ENCODE results near the gene NEGR1. TPM values are rescaled to one million over a fixed set of nuclear protein-coding genes. Genes with fewer than 3 reads are reported as not detected.

NEGR1 gene
- total RNA-seq, 1 donor from 2014 or later, result 0.58 TPM

DNA sequence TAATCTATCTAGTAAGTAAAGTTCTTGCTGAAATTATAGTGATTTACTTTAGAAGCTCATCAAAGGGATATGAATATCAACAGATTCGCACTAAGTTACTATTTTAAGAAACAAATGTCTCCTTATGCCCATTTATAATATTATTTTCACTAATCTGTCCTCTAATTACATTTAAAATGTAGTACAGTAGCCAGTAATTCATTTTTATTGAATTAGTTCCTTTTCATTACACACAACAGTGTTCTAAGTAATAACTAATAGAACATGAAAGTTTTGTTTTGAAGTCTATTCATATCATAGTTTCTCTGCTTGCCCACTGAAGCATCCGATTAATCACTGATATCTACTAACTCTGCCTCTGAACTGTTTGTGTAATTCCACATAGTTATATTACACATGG is 225.8 kb downstream of the NEGR1 start:
- no peaks in the 10 kb centered on the region for H3K9me3 Mint-ChIP-seq
- DNase-seq (ENCODE audit: low read depth, low spot score), result no peak
- TF ChIP-seq, protein P1, sequence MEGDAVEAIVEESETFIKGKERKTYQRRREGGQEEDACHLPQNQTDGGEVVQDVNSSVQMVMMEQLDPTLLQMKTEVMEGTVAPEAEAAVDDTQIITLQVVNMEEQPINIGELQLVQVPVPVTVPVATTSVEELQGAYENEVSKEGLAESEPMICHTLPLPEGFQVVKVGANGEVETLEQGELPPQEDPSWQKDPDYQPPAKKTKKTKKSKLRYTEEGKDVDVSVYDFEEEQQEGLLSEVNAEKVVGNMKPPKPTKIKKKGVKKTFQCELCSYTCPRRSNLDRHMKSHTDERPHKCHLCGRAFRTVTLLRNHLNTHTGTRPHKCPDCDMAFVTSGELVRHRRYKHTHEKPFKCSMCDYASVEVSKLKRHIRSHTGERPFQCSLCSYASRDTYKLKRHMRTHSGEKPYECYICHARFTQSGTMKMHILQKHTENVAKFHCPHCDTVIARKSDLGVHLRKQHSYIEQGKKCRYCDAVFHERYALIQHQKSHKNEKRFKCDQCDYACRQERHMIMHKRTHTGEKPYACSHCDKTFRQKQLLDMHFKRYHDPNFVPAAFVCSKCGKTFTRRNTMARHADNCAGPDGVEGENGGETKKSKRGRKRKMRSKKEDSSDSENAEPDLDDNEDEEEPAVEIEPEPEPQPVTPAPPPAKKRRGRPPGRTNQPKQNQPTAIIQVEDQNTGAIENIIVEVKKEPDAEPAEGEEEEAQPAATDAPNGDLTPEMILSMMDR (conservative IDR thresholded peaks at IDR 0.05), result no peak
- H3K36me3 Mint-ChIP-seq (ENCODE audit: low read depth), result no peaks in the 10 kb centered on the region
- H3K27me3 Mint-ChIP-seq (ENCODE audit: low read depth), result no peaks in the 10 kb centered on the region
- H3K4me3 Mint-ChIP-seq, result no peak overlapping the region
- no peaks in the 10 kb centered on the region for H3K4me1 Mint-ChIP-seq
- no peak overlapping the region for H3K27ac Mint-ChIP-seq (ENCODE audit: unreplicated experiment)

DNA sequence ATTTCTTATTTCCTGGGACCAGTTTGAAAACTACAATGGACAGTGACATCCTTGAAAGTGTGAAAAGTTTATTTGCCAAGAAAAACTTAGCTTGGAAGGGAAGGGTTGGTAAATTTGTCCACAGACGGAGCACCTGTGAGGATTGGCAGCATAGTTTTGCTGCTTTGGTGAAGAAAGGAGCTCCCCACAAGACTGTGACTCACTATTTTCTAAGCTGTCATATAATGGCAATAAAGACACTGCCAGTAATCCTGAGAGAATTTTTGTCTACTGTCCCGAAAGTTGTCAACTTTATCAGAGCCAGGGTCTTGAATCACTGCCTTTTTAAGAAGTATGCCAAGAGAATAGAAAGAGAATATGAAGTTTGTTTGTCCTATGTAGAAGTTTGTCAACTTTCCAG is 230.8 kb downstream of the NEGR1 start:
- no peaks in the 10 kb centered on the region for H3K36me3 Mint-ChIP-seq (ENCODE audit: low read depth)
- TF ChIP-seq, protein P1 (conservative IDR thresholded peaks at IDR 0.05), result no peak
- H3K4me1 Mint-ChIP-seq, result no peaks in the 10 kb centered on the region
- DNase-seq (ENCODE audit: low read depth, low spot score), result no peak
- no peak overlapping the region for H3K4me3 Mint-ChIP-seq
- H3K27ac Mint-ChIP-seq (ENCODE audit: unreplicated experiment), result no peak overlapping the region
- no peaks in the 10 kb centered on the region for H3K27me3 Mint-ChIP-seq (ENCODE audit: low read depth)
- H3K9me3 Mint-ChIP-seq, result peaks cover 2% of the 10 kb centered on the region

DNA sequence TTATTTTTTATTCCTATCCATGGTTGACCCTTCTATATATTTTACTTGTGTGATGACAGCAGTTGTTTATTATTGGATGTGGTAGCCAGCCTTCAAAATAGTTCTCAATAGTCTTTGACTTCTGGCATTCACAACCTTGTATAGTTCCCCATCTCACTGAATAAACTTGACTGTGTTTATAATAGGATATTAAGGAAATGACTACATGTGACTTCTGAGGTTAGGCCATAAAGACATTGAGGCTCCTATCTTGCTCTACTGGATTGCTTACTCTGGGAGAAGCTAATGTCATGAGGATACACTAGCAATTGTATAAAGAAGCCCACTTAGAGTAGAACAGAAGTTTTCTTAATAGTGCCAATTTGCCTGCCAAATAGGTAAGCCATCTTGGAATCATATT is 231.8 kb downstream of the NEGR1 start:
- H3K4me1 Mint-ChIP-seq, result no peaks in the 10 kb centered on the region
- no peak overlapping the region for H3K4me3 Mint-ChIP-seq
- no peaks in the 10 kb centered on the region for H3K27me3 Mint-ChIP-seq (ENCODE audit: low read depth)
- H3K27ac Mint-ChIP-seq (ENCODE audit: unreplicated experiment), result no peak overlapping the region
- TF ChIP-seq, protein P1 (conservative IDR thresholded peaks at IDR 0.05), result no peak
- no peaks in the 10 kb centered on the region for H3K36me3 Mint-ChIP-seq (ENCODE audit: low read depth)
- DNase-seq (ENCODE audit: low read depth, low spot score), result no peak
- peaks cover 2% of the 10 kb centered on the region for H3K9me3 Mint-ChIP-seq

DNA sequence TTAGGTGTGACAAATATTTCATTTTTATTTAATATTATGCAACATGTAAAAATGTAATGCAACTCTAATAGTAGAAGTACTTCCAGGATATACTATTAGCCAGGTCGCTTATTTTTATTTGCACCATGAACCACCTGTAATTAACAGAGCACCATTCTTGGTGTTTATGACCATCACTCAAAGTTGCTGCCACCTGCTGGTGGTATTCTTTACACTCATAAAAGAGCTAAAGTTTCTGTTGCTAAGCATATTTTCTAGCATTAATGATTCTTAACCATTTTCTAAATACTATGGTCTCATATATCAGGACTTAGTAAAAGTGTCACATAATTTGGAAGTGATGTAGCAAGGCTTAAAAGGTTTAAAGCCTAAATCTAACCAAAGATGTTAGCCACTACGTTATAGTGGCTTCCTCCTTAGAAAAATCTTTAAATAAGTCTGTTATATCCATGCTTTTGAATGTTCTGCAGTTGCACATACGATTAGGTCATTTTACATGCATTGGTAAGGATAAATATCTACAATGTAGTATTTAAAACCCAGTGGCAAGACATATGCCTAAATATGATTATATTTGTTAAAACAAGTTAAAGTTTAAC is 244.5 kb downstream of the NEGR1 start:
- DNase-seq (ENCODE audit: low read depth, low spot score), result peak; percentile 36
- H3K27ac Mint-ChIP-seq (ENCODE audit: unreplicated experiment), result no peak overlapping the region
- H3K4me3 Mint-ChIP-seq, result no peak overlapping the region
- H3K9me3 Mint-ChIP-seq, result no peaks in the 10 kb centered on the region
- TF ChIP-seq, protein P1 (conservative IDR thresholded peaks at IDR 0.05), result peak; percentile 86
- no peaks in the 10 kb centered on the region for H3K4me1 Mint-ChIP-seq
- no peaks in the 10 kb centered on the region for H3K36me3 Mint-ChIP-seq (ENCODE audit: low read depth)
- no peaks in the 10 kb centered on the region for H3K27me3 Mint-ChIP-seq (ENCODE audit: low read depth)

DNA sequence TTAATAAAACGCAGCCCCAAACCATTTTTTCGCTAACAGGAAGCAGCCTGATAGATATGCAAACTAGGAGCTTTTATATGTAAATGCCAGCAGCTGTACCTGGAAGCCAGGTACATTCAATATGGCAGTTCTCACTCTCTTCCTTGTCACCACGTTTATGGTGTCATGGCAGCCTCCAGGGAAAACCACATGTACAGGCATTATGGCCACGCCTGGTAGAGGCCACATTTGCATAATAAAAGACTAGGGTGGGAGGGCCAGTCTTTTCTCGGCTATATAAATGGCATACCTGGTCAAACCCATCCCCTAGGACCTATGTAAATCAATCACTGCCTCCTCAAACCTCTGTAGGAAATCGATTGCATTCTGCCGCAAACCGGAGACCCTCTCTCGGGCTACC is 247.5 kb downstream of the NEGR1 start:
- Mint-ChIP-seq H3K4me3 (no peak overlapping the region), H3K4me1 (no peaks in the 10 kb centered on the region), H3K27me3 (ENCODE audit: low read depth) (no peaks in the 10 kb centered on the region), H3K36me3 (ENCODE audit: low read depth) (no peaks in the 10 kb centered on the region), H3K9me3 (no peaks in the 10 kb centered on the region), H3K27ac (ENCODE audit: unreplicated experiment) (no peak overlapping the region)
- TF ChIP-seq, protein P1 (conservative IDR thresholded peaks at IDR 0.05), result no peak
- DNase-seq (ENCODE audit: low read depth, low spot score), result no peak
